OCI-LY1 (cell line): ENCODE results near the gene C6orf62.

Source experiments
- H2AFZ ChIP-seq: fragments of 200-600 bp; sonication (generic), shearing (Covaris generic); 2 replicates; pipeline ENCODE4 v1.6.0; 2014; ENCODE audit warnings: antibody characterized with exemption, mild to moderate bottlenecking, low read length
- H3F3A ChIP-seq: fragments of 200-600 bp; sonication (generic), shearing (Covaris generic); 2 replicates; pipeline ENCODE4 v1.6.0; 2014; ENCODE audit warnings: mild to moderate bottlenecking, antibody characterized with exemption, low read length, moderate library complexity; ENCODE audit not compliant: insufficient read depth
- H3K27ac ChIP-seq: fragments of 200-600 bp; sonication (generic); 2 replicates; pipeline ENCODE4 v1.5.1; 2014; ENCODE audit warnings: low read length, mixed run types, mild to moderate bottlenecking, low read depth; ENCODE audit not compliant: poor library complexity, severe bottlenecking
- H3K27me3 ChIP-seq: fragments of 200-600 bp; sonication (generic); 2 replicates; pipeline ENCODE4 v1.6.0; 2014; ENCODE audit warnings: antibody characterized with exemption, mild to moderate bottlenecking, low read length, moderate library complexity; ENCODE audit not compliant: insufficient read depth
- H3K36me3 ChIP-seq: fragments of 200-600 bp; sonication (generic); 2 replicates; pipeline ENCODE4 v1.6.1; 2014; ENCODE audit warnings: mild to moderate bottlenecking, antibody characterized with exemption, low read length, moderate library complexity, mixed read lengths; ENCODE audit not compliant: insufficient read depth
- H3K4me1 ChIP-seq: fragments of 200-600 bp; sonication (generic); 2 replicates; pipeline ENCODE4 v1.5.1; 2014; ENCODE audit warnings: mild to moderate bottlenecking, low read length, moderate library complexity; ENCODE audit not compliant: insufficient read depth, severe bottlenecking
- H3K4me2 ChIP-seq: fragments of 200-600 bp; sonication (generic), shearing (Covaris generic); 2 replicates; pipeline ENCODE4 v1.6.1; 2014; ENCODE audit warnings: low read length
- H3K4me3 ChIP-seq: fragments of 200-600 bp; sonication (generic); 2 replicates; pipeline ENCODE4 v1.5.1; 2014; ENCODE audit warnings: low read length, low read depth, mild to moderate bottlenecking, mixed read lengths; ENCODE audit not compliant: poor library complexity, severe bottlenecking
- H3K79me2 ChIP-seq: fragments of 200-600 bp; shearing (Covaris generic); 2 replicates; pipeline ENCODE4 v1.6.1; 2016; ENCODE audit warnings: mixed run types, low read length, mixed read lengths; ENCODE audit not compliant: insufficient read depth
- H3K9ac ChIP-seq: fragments of 200-600 bp; sonication (generic), shearing (Covaris generic); 2 replicates; pipeline ENCODE4 v1.6.1; 2014; ENCODE audit warnings: mild to moderate bottlenecking, low read length, mixed read lengths
- H3K9me2 ChIP-seq: fragments of 200-600 bp; sonication (generic), shearing (Covaris generic); 2 replicates; pipeline ENCODE4 v1.6.1; 2014; ENCODE audit warnings: low read depth, mild to moderate bottlenecking, low read length, mixed read lengths
- H3K9me3 ChIP-seq: fragments of 200-600 bp; shearing (Covaris generic); 2 replicates; pipeline ENCODE4 v1.6.1; 2014; ENCODE audit warnings: low read length, mixed read lengths
- H4K20me1 ChIP-seq: fragments of 200-600 bp; sonication (generic), shearing (Covaris generic); 2 replicates; pipeline ENCODE4 v1.6.0; 2016; ENCODE audit warnings: mild to moderate bottlenecking, low read length; ENCODE audit not compliant: insufficient read depth
- CTCF ChIP-seq: fragments of 200-600 bp; sonication (generic), shearing (Covaris generic); IDR thresholded peaks from 2 replicates; pipeline ENCODE4 v1.5.1; 2017; ENCODE audit warnings: mild to moderate bottlenecking, antibody characterized with exemption, low read length, moderate library complexity, mixed read lengths
- EZH2 ChIP-seq: fragments of 200-600 bp; sonication (generic), shearing (Covaris generic); IDR thresholded peaks from 2 replicates; pipeline ENCODE4 v1.8.0; 2017; ENCODE audit warnings: borderline replicate concordance, mixed run types, mild to moderate bottlenecking, antibody characterized with exemption, low read length, moderate library complexity, mixed read lengths

C6orf62 gene

GRCh38 chr6:24691550-24691949 lies 27.4 kb downstream of the C6orf62 start:
- Histone ChIP-seq H3K27ac (no peak overlapping the region), H3F3A (0 out of 2 replicates have a peak, but pooled peaks cover under 1% of the 10 kb centered on the region), H3K4me1 (peaks cover 8% of the 10 kb centered on the region), H3K9me2 (no peaks in the 10 kb centered on the region), H3K27me3 (no peaks in the 10 kb centered on the region), H3K36me3 (no peaks in the 10 kb centered on the region), H3K4me3 (no peak overlapping the region), H3K79me2 (no peaks in the 10 kb centered on the region), H3K9ac (no peak overlapping the region), H2AFZ (no peak overlapping the region), H3K9me3 (no peaks in the 10 kb centered on the region), H3K4me2 (no peak overlapping the region), H4K20me1 (no peaks in the 10 kb centered on the region)
- TF ChIP-seq EZH2 (no peak), CTCF (no peak)

GRCh38 chr6:24690593-24690992 lies 28.4 kb downstream of the C6orf62 start:
- Histone ChIP-seq H3K9me2 (no peaks in the 10 kb centered on the region), H2AFZ (no peak overlapping the region), H3K79me2 (no peaks in the 10 kb centered on the region), H3K4me2 (no peak overlapping the region), H3K4me3 (no peak overlapping the region), H4K20me1 (no peaks in the 10 kb centered on the region), H3K4me1 (peaks cover 8% of the 10 kb centered on the region), H3K27ac (no peak overlapping the region), H3K36me3 (no peaks in the 10 kb centered on the region), H3F3A (0 out of 2 replicates have a peak, but pooled peaks cover 2% of the 10 kb centered on the region), H3K9ac (no peak overlapping the region), H3K9me3 (no peaks in the 10 kb centered on the region), H3K27me3 (no peaks in the 10 kb centered on the region)
- no peak for TF ChIP-seq EZH2
- no peak for TF ChIP-seq CTCF

DNA sequence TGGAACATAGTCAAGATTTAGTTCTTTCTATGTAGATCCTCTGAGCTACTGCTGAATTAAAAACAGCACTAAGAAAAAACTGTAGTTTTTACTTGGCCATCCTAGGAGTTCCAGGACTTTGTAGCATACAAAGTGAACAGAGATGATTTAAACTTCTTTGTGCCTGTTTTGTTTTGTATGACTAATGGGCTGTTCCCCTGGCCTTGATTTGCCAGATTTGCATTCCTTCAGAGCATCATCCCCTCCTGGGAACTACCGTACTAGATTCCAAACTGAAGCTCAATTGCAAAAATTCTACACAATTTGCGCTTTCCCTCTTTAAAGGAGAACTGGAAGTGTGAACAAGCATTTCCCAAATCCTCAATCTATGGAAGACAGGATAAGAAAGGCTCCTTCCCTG lies 29.0 kb downstream of the C6orf62 start:
- TF ChIP-seq CTCF (no peak), EZH2 (no peak)
- Histone ChIP-seq H3F3A (0 out of 2 replicates have a peak, but pooled peaks cover 2% of the 10 kb centered on the region), H3K36me3 (no peaks in the 10 kb centered on the region), H3K9me2 (no peaks in the 10 kb centered on the region), H4K20me1 (no peaks in the 10 kb centered on the region), H3K4me2 (no peak overlapping the region), H3K4me3 (no peak overlapping the region), H3K27me3 (no peaks in the 10 kb centered on the region), H3K79me2 (no peaks in the 10 kb centered on the region), H3K4me1 (peaks cover 8% of the 10 kb centered on the region), H3K9ac (no peak overlapping the region), H3K27ac (no peak overlapping the region), H3K9me3 (no peaks in the 10 kb centered on the region), H2AFZ (no peak overlapping the region)
